HepG2 (cell line): ENCODE measurements around the gene TP53TG5. TPM values are rescaled to one million over a fixed set of nuclear protein-coding genes. Genes with fewer than 3 reads are reported as not detected.
A peak's percentile ranks its signal among the peaks of the same experiment; 100 is the strongest.

Experiments
- CBX1 ChIP-seq: IDR thresholded peaks from one replicate; pipeline ENCODE4 v1.6.1; 2016; ENCODE audit warnings: antibody characterized with exemption, low read depth
- DPF2 ChIP-seq: sonication (generic); formaldehyde crosslinking; IDR thresholded peaks from 2 replicates; pipeline ENCODE4 v1.4.0; 2020; ENCODE audit warnings: mild to moderate bottlenecking, low read depth, missing genetic modification reagents, borderline replicate concordance
- EEA1 ChIP-seq: sonication (generic); formaldehyde crosslinking; IDR thresholded peaks from 2 replicates; pipeline ENCODE4 v1.5.1; 2020; ENCODE audit warnings: mild to moderate bottlenecking, missing genetic modification reagents, borderline replicate concordance
- FOSL1 ChIP-seq: sonication (generic); formaldehyde crosslinking; IDR thresholded peaks from 2 replicates; pipeline ENCODE4 v1.9.0; 2021; ENCODE audit warnings: missing genetic modification reagents, borderline replicate concordance
- GTF2F1 ChIP-seq: fragments of 150-350 bp; IDR thresholded peaks from 2 replicates; pipeline ENCODE4 v1.6.1; 2014; ENCODE audit warnings: low read length
- JUNB ChIP-seq: sonication (generic); formaldehyde crosslinking; IDR thresholded peaks from 2 replicates; pipeline ENCODE4 v1.8.0; 2022; ENCODE audit warnings: missing genetic modification reagents, mild to moderate bottlenecking, borderline replicate concordance
- KAT2B ChIP-seq: fragments of 150-350 bp; IDR thresholded peaks from 2 replicates; pipeline ENCODE4 v1.6.1; 2014; ENCODE audit warnings: low read depth, low read length, borderline replicate concordance
- MEIS1 ChIP-seq: sonication (generic); formaldehyde crosslinking; IDR thresholded peaks from 2 replicates; pipeline ENCODE4 v1.9.0; 2021; ENCODE audit warnings: mild to moderate bottlenecking, missing genetic modification reagents, moderate library complexity, borderline replicate concordance
- MTA3 ChIP-seq: sonication (generic); formaldehyde crosslinking; IDR thresholded peaks from 2 replicates; pipeline ENCODE4 v1.4.0; 2020; ENCODE audit warnings: missing genetic modification reagents
- MXI1 ChIP-seq: IDR thresholded peaks from 3 replicates; pipeline ENCODE4 v1.6.1; 2012; ENCODE audit warnings: low read depth, low read length, inconsistent platforms, borderline replicate concordance
- NCOR1 ChIP-seq: fragments of 200-600 bp; sonication (generic); IDR thresholded peaks from 2 replicates; pipeline ENCODE4 v1.7.0; 2017; ENCODE audit warnings: antibody characterized with exemption, low read length, borderline replicate concordance
- POLR2A ChIP-seq, 2 experiments: IDR thresholded peaks; 2 replicates each; pipeline ENCODE4 v1.6.1; 2011; ENCODE audit warnings: low read depth in 2 of 2, low read length in 2 of 2, mild to moderate bottlenecking in 1 of 2, moderate library complexity in 1 of 2; ENCODE audit not compliant: insufficient read depth in 1 of 2
- RARG ChIP-seq: sonication (generic); formaldehyde crosslinking; IDR thresholded peaks from 2 replicates; pipeline ENCODE4 v1.4.0; 2020; ENCODE audit warnings: low read depth, mild to moderate bottlenecking, missing genetic modification reagents
- RBFOX2 ChIP-seq: fragments of 200-400 bp; formaldehyde crosslinking; IDR thresholded peaks from 2 replicates; pipeline ENCODE4 v1.6.1; 2017; ENCODE audit warnings: low read depth, mild to moderate bottlenecking, low read length
- RNF2 ChIP-seq: fragments of 450-650 bp; conservative IDR thresholded peaks from 2 replicates; pipeline ENCODE4 v1.6.1; 2016; ENCODE audit warnings: low read depth
- RNF219 ChIP-seq: sonication (generic); formaldehyde crosslinking; IDR thresholded peaks from 2 replicates; pipeline ENCODE4 v1.5.0; 2020; ENCODE audit warnings: mild to moderate bottlenecking, missing genetic modification reagents
- SP5 ChIP-seq: IDR thresholded peaks from 2 replicates; pipeline ENCODE4 v1.6.1; 2016; ENCODE audit warnings: low read depth, borderline replicate concordance
- SSRP1 ChIP-seq: IDR thresholded peaks from 2 replicates; pipeline ENCODE4 v1.6.1; 2016; ENCODE audit warnings: control low read depth
- ZBTB33 ChIP-seq: sonication (generic); formaldehyde crosslinking; IDR thresholded peaks from 2 replicates; pipeline ENCODE4 v1.4.0; 2020; ENCODE audit warnings: missing genetic modification reagents
- ZBTB39 ChIP-seq: sonication (generic); formaldehyde crosslinking; IDR thresholded peaks from 2 replicates; pipeline ENCODE4 v1.5.0; 2020; ENCODE audit warnings: missing genetic modification reagents
- ZBTB8A ChIP-seq: sonication (generic); formaldehyde crosslinking; IDR thresholded peaks from 2 replicates; pipeline ENCODE4 v1.4.0; 2020; ENCODE audit warnings: mild to moderate bottlenecking, low read depth, missing genetic modification reagents, borderline replicate concordance
- ZKSCAN1 ChIP-seq: fragments of 150-350 bp; IDR thresholded peaks from 2 replicates; pipeline ENCODE4 v1.6.1; 2014; ENCODE audit warnings: low read length
- ZNF577 ChIP-seq: sonication (generic); formaldehyde crosslinking; IDR thresholded peaks from 2 replicates; pipeline ENCODE4 v1.4.0; 2020; ENCODE audit warnings: mild to moderate bottlenecking, low read depth, missing genetic modification reagents, borderline replicate concordance
- ZNF670 ChIP-seq: sonication (generic); formaldehyde crosslinking; IDR thresholded peaks from 2 replicates; pipeline ENCODE4 v1.8.0; 2022; ENCODE audit warnings: mild to moderate bottlenecking, missing genetic modification reagents, borderline replicate concordance
- ZNF883 ChIP-seq: sonication (generic); formaldehyde crosslinking; IDR thresholded peaks from 2 replicates; pipeline ENCODE4 v1.5.1; 2020; ENCODE audit warnings: mild to moderate bottlenecking, missing genetic modification reagents; ENCODE audit errors: not compliant biosample characterization
- polyA plus RNA-seq, 8 experiments: library from polyadenylated mRNA; depleted of rRNA in 3 of 8; stranded (reverse) in 7 of 8; unstranded in 1 of 8; fragments of >200 nt; fragmentation: Illumina TruSeq in 4 of 8; extraction: Trizol in 4 of 8; gene quantifications; 2 replicates each; pipeline versions ENCODE4 v1.2.1 to v1.2.3, GENCODE V29; 2011 to 2016; ENCODE audit warnings: low read depth in 4 of 8, missing spikeins in 1 of 8, mixed read lengths in 1 of 8; ENCODE audit not compliant: insufficient read depth in 1 of 8
- total RNA-seq, 5 experiments: library from RNA; depleted of rRNA; stranded (reverse); fragments of >200 nt; fragmentation: Illumina TruSeq; extraction: Trizol; gene quantifications; 2 replicates each; pipeline ENCODE4 v1.2.3, GENCODE V29; 2016; ENCODE audit warnings: low read depth in 1 of 5

The TP53TG5 gene
- total and polyA plus RNA-seq, 2 of the 13 experiments (the other 11 are each of a cell fraction or from before 2014, with no cell fraction given) = 0.11 TPM; not detected in 1

- TF ChIP-seq RNF219 (CRISPR knock-in tag) (no peak), SSRP1 (peak; percentile 83), FOSL1 (CRISPR knock-in tag) (no peak), EEA1 (CRISPR knock-in tag) (peak; percentile 78; the same call in 1 of the 2 replicates), ZBTB33 (CRISPR knock-in tag) (0 out of 2 replicates have a peak, but pooled peaks have one; percentile 5), ZKSCAN1 (no peak), SP5 (CRISPR knock-in tag) (0 out of 2 replicates have a peak, but pooled peaks have one; percentile 18), MEIS1 (CRISPR knock-in tag) (0 out of 2 replicates have a peak, but pooled peaks have one; percentile 20), GTF2F1 (no peak), ZNF670 (no peak), RARG (CRISPR knock-in tag) (0 out of 2 replicates have a peak, but pooled peaks have one; percentile 59), NCOR1 (peak; percentile 37), JUNB (no peak), ZBTB8A (CRISPR knock-in tag) (0 out of 2 replicates have a peak, but pooled peaks have one; percentile 20), RNF2 (no peak), RBFOX2 (peak; percentile 59), ZBTB39 (CRISPR knock-in tag) (0 out of 2 replicates have a peak, but pooled peaks have one; percentile 6), POLR2A (IDR thresholded peaks at IDR 0.05; ENCODE audit: insufficient read depth in 1 of 2, low read depth in 2 of 2, low read length in 2 of 2) (peak in 1 of 2 experiments; percentile 39; a peak in 1 of 4 replicates), MXI1 (no peak), DPF2 (CRISPR knock-in tag) (0 out of 2 replicates have a peak, but pooled peaks have one; percentile 7), ZNF577 (CRISPR knock-in tag) (no peak), ZNF883 (CRISPR knock-in tag) (no peak), MTA3 (no peak), CBX1 (peak; percentile 66), KAT2B (no peak)
Observed at GRCh38 chr20:45337367-45338120, 40.6 kb downstream of the TP53TG5 start (continued).
